Lung microvascular endothelial cell (primary cell): ENCODE data around the gene SYCN. TPM values are rescaled to one million over a fixed set of nuclear protein-coding genes. Genes with fewer than 3 reads are reported as not detected.
"Not testable (repeated sequence)": the region's sequence is repeated elsewhere in the genome, so short reads cannot be mapped to it uniquely, and the experiment has no call there.

Source experiments
- DNase-seq, 2 donors: peaks; one replicate each; pipeline versions ENCODE4 v3.0.0 to v3.0.0-alpha.2; 2010; ENCODE audit warnings: low read depth in 2 of 2
- total RNA-seq: library from RNA; depleted of rRNA; stranded (reverse); fragments of >200 nt; gene quantifications from 2 replicates; pipeline ENCODE4 v1.2.1, GENCODE V29; 2014

The SYCN gene, protein sequence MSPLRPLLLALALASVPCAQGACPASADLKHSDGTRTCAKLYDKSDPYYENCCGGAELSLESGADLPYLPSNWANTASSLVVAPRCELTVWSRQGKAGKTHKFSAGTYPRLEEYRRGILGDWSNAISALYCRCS
- total RNA-seq, result not detected in 2 replicates

DNA sequence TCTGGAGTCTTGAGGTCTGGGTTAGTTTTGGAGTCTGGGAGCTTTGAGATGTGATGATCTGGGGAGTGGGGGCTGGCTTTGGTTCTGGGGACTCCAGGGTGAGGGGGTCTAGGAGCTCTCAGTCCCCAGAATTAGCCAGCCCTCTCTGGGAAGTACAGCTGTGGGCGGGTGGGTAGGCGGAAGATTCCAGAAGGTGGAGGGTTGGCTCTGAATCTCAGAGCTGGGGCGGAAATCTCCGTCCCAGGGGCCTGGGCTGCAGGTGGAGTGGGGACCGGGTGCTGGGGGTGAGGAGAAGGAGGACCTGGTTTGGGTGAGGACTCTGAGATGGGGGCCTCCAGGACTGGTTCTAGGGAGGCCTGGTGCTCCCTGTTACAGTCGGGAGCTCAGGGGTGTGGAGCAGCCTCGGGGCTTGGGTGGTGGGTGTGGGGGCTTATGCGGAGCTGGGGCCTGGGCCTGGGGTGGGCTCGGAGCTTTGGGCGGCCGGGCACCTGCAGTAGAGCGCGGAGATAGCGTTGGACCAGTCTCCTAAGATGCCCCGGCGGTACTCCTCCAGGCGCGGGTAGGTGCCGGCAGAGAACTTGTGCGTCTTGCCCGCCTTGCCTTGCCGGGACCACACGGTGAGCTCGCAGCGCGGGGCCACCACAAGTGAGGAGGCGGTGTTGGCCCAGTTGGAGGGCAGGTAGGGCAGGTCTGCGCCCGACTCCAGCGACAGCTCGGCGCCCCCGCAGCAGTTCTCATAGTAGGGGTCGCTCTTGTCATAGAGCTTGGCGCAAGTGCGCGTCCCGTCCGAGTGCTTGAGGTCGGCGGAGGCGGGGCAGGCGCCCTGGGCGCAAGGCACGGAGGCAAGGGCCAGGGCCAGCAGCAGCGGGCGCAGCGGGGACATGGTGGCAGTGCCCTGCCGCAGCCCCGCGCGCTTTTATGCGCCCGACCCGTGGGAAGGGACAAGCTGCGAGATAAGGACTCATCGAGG is at the start of gene SYCN:
TSS of gene SYCN (minus strand) at position 892 of the 970 bp plus-strand sequence. CDS start at position 883, 9 bp downstream.
- no peak for DNase-seq

DNA sequence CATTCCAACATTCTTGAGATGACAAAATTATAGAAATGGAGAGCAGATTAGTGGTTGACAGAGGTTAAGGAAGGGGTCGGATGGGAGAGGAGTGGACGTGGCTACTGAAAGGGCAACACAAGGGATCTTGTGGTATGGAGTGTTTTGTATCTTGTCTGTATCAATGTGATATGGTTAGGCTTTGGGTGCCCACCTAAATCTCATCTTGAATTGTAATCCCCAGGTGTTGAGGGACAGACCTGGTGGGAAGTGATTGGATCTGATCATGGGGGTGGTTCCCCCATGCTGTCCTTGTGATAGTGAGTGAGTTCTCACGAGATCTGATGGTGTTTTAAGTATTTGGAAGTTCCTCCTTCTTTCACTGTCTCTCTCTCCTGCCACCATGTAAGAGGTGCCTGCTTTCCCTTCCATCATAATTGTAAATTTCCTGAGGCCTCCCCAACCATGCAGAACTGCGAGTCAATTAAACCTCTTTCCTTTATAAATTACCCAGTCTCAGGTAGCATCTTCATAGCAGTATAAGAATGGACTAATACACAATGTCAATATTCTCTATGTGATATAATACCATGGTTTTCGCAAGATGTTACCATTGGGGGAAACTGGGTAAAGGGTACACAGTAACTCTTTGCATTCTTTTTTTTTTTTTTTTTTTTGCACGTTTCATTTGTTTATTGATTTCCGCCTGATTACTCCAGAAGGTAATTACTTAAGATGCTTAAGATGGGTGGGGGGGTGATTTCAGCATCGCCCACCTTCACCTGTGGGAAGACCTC is 49.5 kb upstream of the SYCN start:
- DNase-seq, result no peak

DNA sequence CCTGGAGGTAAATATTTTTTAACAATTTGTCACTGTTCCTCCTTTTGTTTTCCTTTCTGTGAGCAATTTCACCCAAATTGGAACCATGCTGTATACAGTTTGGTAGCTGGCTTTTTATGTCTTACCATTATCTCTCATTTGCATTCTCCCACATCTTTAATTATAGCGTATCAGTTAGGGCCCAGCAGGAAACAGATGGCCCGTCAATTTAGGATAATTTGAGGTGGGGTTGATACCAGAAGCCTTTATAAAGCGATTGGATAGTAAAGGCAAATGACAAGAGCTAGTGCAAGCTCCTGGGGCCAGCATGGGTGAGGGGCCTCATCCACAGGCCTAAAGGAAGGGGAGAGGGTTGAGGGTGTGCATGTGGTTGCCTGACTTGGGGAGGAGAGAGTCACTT is 48.4 kb upstream of the SYCN start:
- DNase-seq, result no peak

DNA sequence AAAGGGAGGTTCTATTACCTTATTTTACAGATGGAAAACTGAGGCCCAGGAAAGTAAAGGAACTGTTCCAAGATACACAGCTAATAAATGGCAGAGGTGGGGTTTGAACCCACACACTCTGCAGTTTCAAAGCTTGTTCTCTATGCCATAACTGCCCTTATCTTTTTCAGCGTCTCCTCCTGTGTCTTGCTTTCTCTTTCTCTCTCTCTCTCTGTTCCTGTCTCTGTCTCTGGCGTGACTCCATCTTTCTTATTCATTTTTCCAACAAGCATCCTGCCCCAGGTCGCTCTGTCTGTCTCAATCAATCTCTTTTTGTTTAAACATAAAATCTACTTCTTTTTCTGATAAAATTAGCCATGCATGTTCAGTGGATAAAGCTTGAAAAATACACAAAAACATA is 47.8 kb upstream of the SYCN start:
- DNase-seq, result no peak

DNA sequence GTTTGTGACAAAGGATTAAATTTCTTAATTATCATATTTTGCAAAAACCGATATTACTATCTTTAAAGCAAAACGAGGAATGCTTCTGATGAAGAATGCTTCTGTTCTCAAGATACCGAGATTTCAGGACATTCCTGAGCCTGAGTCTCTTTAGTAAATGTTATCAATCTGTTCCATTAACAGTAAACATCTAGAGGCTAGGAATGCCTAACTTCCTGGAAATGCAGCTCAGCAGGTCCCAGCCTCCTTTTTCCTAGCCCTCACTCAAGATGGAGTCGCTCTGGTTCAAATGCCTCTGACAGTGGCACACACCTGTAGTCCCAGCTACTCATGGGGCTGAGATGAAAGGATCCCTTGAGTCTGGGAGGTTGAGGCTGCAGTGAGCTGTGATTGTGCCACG is 47.0 kb upstream of the SYCN start:
- DNase-seq, result no peak

DNA sequence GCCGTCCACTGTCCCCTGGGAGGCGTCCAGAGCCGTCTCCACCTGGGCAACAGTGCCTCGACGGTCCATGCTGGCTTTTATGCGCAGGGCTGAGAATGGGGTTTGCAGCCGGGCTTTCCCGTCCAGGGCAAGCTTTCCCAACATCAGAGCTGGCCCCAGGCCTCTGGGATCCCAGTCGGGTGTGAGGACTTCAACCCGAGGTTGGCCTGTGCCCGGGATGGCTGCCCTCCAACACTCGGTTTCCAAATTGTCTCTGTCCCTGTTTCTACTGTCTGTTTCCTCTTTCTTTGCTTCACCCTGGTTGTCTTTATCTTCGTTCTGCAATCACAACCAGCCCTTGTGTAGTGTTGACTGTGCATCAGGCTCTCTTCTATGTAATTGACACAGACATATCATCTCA is 44.7 kb upstream of the SYCN start, which contains the start of gene IFNL4:
TSS of gene IFNL4 (minus strand) at position 51 of the 400 bp plus-strand sequence.
- no peak for DNase-seq

DNA sequence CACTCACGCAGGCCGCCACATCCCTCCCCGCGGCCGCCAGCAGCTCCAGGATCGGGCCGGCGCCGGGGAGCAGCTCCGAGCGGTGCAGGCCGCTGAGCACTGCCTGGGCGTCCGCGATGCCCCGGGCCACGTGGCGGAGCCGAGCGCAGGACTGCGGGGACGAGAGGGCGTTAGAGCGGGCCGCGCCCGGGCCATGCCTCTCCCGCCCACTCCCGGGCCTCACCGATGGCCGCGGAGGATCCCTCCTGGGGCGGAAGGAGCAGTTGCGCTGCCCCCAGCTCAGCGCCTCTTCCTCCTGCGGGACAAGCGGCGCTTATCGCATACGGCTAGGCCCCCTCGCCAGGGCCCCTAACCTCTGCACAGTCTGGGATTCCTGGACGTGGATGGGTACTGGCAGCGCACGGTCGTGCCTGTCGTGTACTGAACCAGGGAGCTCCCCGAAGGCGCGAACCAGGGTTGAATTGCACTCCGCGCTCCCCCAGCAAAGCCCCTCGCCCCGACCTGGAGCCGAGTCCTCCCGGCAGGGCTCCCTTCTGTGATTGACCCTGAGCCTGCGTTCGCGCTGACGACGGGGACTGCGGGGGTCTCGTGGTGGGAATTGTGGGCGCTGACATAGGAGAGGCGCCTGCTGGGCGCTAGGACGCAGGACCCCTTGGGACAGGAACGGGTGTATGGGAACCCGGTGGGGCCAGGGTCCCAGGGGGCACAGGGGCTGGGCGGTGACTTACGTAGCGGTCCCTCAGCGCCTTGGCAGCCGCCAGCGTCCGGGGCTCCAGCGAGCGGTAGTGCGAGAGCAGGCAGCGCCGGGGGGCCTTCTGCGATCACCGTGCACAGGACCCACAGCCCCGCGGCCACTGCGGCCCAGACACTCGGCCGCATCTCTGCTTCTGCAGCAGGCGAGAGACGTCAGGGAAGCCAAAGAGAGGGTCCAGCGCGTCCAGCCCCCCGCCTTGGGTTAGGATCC is 43.9 kb upstream of the SYCN start:
- peak in 1 of 2 donors; percentile 11 for DNase-seq

DNA sequence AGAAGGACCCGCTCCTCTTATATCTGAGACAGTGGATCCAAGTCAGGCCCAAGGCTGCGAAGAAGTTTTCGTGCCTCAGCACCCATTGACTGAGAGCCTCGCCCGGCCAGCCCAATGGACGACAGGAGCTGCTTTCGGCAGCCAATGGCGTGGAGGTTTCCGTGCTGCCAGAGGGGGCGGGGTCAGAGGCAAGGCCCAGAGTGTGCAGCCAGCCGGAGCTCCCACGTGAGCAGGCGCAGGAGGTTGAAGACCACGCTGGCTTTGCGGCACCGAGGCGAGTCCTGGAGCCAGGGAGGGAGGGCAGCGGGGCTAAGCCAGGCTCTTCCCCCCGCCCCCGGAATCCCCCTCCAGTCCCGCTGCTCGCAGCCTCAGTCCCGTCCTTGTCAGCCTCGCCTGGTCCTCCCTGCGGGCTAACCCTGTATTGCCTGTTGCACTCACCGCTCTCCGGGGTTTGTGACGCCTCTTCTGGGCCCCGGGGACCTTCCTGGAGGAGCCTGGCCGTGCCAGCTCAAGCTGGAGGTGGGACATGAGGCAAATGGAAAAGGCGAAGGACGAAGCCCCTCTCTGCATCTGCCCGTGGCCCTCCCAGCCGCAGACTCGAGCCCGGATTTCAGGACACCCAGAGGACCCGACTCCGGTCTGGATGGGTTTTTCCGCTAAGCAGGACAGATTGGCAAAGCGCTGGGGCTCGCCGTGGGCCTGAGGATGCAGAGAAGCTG is 43.0 kb upstream of the SYCN start:
- DNase-seq, result peak; percentile 34 to 53

DNA sequence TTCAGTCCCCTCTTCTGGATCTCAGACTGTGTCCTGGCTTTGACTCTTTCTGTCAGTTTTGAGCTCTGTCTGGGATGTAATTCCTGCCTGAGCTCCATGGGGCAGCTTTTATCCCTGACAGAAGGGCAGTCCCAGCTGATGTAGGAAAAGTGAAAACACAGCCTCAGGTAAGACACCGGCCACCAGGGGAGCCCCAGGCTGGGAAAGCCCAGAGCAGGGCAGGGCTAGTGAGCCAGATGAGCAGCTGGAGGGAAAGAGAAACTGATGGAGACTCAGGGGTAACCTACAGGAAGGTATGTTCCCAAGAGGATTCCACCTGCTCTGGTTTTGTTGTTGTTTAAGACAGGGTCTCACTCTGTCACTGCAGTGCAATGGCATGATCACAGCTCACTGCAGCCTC is 41.1 kb upstream of the SYCN start:
- DNase-seq, result not testable (repeated sequence)

DNA sequence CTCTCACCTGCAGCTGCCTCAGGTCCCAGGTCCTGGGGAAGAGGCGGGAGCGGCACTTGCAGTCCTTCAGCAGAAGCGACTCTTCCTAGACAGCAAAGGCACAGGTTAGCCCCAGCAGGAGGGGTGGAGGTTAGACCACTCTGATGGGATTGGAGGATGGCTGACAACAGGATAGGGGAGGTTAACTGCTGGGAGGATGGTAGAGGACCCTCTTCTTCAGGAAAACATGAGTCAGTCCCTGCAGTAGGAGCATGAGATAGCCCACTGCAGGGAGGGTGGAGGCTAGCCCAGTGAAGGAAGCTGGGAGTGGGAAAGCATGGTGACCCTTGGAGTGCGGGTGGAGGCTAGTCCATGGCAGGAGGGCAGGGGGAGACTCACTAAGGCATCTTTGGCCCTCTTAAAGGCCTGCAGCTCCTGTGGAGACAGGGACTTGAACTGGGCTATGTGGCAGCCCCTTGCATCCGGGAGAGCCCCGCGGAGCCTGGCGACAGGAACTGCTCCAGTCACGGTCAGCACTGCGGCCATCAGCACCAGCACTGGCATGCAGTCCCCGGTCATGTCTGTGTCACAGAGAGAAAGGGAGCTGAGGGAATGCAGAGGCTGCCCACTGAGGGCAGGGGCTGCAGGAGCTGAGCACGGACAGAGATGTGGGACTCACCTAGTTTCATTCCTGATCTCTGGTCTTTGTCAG is 40.5 kb upstream of the SYCN start, which contains the start of gene IFNL3:
TSS of gene IFNL3 (minus strand) at position 597 of the 691 bp plus-strand sequence. CDS start at position 558, 39 bp downstream.
- not testable (repeated sequence) for DNase-seq

DNA sequence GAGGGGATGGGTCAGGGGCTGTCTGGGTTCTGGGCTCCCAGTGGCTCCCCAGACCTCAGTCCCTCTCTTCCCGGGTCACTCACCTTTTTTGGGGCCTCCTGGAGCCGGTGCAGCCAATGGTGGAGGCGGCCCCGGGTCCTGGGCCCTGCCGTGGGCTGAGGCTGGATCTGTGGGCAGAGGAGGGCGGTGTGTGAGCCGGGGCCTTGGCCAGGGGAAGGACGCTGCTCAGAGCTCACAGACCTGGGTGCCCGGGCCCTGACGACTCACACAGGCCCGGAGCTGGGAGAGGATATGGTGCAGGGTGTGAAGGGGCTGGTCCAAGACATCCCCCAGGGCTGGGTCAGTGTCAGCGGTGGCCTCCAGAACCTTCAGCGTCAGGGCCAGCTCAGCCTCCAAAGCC is 39.7 kb upstream of the SYCN start:
- DNase-seq, result not testable (repeated sequence)

DNA sequence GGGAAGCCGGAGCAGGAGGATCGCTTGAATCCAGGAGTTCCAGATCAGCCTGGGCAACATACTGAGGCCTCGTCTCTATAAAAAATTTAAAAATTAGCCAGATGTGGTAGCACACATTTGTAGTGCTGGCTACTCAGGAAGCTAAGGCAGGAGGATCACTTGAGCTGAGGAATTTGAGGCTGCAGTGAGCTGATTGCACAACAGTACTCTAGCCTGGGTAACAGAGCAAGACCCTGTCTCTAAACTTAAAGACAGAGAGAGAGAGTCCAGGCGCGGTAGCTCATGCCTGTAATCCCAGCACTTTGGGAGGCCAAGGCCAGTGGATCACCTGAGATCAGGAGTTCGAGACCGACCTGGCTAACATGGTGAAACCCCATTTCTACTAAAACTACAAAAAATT is 36.4 kb upstream of the SYCN start:
- no peak for DNase-seq

DNA sequence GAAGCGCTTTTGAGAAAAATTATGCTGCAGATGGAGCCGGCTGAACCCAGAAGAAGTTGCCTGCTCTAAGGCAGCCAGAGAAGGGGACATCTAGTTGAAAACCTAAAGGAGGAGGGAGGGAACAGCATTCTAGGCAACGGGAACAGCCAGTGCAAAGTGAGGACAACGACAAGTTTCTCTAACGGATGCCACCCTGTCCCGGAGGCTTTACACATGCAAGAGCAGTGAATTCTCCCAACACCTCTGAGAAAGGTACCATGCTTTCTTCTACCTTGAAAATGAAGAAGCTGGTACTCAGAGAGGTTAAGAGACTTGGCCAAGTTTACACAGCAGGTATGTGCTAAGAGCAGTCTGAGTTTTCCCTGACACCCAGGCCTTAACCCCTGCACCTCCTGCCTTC is 34.9 kb upstream of the SYCN start:
- DNase-seq, result no peak

DNA sequence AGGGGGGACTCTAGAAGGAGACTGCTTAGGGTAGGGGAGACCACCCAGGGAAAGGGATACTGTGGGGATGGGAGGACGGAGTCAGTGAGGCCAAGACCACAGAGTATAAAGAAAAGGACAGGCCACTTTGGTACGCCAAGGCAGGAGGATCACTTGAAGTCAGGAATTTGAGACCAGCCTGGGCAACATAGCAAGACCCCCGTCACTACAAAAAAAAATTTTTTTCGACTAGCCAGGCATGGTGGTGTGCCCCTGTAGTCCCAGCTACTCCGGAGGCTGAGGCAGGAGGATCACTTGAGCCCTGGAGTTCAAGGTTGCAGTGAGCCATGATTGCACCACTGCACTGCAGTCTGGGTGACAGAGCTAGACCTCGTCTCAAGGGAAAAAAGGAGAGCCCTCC is 34.1 kb upstream of the SYCN start:
- DNase-seq, result no peak

DNA sequence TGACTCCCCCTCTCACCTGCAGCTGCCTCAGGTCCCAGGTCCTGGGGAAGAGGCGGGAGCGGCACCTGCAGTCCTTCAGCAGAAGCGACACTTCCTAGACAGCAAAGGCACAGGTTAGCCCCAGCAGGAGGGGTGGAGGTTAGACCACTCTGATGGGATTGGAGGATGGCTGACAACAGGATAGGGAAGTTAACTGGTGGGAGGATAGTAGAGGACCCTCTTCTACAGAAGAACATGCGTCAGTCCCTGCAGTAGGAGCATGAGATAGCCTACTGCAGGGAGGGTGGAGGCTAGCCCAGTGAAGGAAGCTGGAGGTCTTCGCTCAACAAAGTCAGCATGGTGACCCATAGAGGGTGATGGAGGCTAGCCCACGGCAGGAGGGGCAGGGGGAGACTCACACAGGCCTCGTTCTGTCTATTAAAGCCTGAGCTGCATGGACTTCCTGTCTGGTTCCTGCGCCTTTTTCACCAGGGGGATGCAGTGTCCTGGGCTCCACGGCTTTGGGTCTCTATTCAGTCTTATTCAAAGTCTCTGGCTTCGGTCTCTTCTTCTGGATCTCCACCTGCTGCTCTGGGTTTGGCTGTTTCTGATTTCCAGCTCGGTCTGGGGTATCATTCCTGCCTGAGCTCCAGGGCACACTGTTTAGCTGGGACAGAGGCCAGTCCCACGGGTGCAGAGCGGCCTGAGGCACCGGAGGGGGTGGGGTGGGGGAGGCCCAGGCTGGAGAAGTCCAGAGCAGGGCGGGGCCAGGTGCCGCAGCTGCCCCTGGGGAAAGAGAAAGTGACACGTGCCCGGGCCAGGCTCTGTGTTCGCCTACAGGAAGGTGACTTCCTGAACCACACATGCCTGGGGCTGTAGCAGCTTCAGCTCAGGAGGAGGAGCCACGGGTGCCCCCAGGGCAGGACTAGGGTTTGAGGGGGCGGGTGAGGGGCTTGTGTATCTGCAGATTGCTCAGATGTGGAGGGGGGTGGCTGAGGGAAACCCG is 33.4 kb upstream of the SYCN start:
- peak in 1 of 2 donors; percentile 42 for DNase-seq

DNA sequence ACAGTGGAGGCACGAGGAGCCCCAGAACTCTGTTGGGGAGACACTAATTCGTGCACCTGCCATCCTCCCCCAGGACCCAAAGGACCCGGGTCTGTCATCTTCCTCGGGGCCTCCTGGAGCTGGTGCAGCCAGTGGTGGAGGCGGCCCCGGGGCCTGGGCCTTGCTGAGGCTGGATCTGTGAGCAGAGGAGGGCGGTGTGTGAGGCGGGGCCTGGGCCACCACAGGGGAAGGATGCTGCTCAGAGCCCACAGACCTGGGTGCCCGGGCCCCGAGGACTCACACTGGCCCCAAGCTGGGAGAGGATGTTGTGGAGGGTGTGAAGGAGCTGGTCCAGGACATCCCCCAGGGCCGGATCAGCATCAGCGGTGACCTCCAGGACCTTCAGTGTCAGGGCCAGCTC is 32.5 kb upstream of the SYCN start:
- DNase-seq, result no peak

DNA sequence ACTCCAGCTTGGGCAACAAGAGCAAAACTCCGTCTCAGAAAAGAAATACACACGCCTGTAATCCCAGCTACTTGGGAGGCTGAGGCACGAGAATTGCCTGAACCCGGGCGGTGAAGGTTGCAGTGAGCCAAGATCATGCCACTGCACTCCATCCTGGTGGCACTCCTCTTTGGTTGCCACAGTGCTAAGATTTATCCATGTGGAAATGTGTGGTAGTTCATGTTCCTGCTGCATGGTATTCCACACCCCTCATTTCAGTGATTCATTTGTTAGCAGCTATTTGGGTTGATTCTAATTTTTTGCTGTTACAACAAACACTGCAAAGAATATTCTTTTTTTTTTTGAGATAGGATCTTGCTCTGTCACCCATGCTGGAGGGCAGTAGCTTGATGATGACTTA is 28.6 kb upstream of the SYCN start:
- DNase-seq, result no peak

DNA sequence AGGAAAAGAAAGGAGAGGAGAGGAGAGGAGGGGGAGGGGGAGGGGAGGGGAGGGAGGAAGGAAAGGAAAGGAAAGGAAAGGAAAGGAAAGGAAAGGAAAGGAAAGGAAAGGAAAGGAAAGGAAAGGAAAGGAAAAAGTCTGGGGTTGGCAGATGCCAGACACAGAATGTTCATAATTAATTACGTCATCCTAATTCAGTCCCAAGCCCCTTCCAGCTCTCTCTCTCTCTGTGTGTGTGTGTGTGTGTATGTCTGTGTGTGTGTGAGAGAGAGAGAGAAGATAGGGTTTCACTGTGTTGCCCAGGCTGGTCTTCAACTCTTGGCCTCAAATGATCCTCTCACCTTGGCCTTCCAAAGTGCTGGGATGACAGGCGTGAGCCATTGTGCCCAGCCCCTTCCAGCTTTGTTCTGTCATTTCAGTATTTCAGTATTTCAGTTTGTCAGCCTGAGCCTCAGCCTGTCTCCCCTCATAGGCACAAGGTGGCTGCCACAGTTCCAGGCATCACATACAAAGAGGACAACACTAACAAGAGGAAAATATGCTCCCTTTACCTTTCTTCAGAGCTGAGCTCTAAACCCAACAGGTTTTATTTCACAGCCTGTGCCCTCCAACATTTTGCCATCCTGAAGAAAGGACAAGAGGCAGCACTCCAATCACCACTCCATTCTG is 26.2 kb upstream of the SYCN start:
- no peak for DNase-seq
